Measurements from ENCODE around the gene KIRREL1.

The KIRREL1 gene

DNA sequence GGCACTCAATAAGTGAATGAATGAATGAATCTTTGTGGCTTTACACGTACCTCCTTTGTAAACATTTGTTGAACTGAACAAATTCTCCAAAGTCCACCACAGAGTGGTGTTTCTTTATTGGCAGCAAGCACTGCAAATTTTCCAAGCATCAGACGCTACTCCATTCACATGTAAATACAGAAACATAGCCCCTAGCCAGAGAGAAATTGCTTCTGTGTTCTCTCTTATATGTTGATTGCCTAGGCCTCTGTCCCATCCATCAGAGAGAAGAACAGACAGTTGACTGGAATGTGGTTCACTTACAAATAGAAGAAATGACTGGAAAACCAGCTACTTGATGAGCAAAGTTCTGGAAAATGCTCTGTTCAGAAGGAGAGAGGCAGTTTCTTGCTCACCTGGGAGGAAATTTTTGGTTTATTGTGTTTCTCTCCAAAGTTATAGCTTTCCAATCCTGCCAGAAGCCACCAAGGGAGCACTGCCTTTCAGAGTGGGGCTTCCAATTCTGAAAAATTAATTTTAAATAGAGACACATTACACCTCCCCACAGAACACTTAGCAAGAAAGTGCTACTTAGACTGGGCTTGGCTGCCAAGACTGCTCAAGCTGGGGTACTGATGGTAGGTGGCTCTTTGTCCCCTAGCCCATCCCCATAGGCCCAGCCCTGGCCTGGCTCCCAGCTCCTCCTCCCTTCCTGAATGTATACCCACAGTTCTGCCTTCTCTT, 18.1 kb upstream of the KIRREL1 start:
- TF ChIP-seq, protein P1, sequence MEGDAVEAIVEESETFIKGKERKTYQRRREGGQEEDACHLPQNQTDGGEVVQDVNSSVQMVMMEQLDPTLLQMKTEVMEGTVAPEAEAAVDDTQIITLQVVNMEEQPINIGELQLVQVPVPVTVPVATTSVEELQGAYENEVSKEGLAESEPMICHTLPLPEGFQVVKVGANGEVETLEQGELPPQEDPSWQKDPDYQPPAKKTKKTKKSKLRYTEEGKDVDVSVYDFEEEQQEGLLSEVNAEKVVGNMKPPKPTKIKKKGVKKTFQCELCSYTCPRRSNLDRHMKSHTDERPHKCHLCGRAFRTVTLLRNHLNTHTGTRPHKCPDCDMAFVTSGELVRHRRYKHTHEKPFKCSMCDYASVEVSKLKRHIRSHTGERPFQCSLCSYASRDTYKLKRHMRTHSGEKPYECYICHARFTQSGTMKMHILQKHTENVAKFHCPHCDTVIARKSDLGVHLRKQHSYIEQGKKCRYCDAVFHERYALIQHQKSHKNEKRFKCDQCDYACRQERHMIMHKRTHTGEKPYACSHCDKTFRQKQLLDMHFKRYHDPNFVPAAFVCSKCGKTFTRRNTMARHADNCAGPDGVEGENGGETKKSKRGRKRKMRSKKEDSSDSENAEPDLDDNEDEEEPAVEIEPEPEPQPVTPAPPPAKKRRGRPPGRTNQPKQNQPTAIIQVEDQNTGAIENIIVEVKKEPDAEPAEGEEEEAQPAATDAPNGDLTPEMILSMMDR (IDR thresholded peaks at IDR 0.05; ENCODE audit: low read depth, low read length), result no peak
- Histone ChIP-seq H3K27ac (no peak overlapping the region), H3K4me3 (ENCODE audit: low read depth, low read length) (no peak overlapping the region), H3K9me3 (ENCODE audit: severe bottlenecking) (peaks cover 7% of the 10 kb centered on the region), H3K36me3 (no peaks in the 10 kb centered on the region), H3K27me3 (ENCODE audit: insufficient read depth, low read depth, severe bottlenecking) (peaks cover 9% of the 10 kb centered on the region)
- DNase-seq, result no peak

DNA sequence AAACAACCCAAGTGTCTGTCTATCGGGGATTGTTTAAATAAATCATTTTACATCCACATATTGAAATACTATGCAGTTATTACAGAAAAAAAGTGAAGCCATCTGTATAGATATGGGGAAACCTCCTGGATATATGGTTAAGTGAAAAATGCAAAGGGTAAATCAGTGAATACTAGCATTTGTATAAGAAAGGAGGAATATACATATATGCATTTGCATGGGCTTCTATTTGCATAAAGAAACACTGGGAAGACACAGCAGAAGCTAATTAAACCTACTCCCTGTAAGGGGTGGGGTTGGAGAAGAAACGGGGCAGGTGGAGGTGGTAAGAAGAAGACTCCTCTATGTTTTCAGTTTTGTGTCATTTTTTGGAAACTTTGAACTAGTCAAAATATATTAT, 16.6 kb upstream of the KIRREL1 start:
- Histone ChIP-seq H3K4me3 (ENCODE audit: low read depth, low read length) (no peak overlapping the region), H3K27ac (no peak overlapping the region), H3K27me3 (ENCODE audit: insufficient read depth, low read depth, severe bottlenecking) (peaks cover 5% of the 10 kb centered on the region), H3K9me3 (ENCODE audit: severe bottlenecking) (no peaks in the 10 kb centered on the region), H3K36me3 (no peaks in the 10 kb centered on the region)
- DNase-seq, result no peak
- TF ChIP-seq, protein P1 (IDR thresholded peaks at IDR 0.05; ENCODE audit: low read depth, low read length), result no peak

DNA sequence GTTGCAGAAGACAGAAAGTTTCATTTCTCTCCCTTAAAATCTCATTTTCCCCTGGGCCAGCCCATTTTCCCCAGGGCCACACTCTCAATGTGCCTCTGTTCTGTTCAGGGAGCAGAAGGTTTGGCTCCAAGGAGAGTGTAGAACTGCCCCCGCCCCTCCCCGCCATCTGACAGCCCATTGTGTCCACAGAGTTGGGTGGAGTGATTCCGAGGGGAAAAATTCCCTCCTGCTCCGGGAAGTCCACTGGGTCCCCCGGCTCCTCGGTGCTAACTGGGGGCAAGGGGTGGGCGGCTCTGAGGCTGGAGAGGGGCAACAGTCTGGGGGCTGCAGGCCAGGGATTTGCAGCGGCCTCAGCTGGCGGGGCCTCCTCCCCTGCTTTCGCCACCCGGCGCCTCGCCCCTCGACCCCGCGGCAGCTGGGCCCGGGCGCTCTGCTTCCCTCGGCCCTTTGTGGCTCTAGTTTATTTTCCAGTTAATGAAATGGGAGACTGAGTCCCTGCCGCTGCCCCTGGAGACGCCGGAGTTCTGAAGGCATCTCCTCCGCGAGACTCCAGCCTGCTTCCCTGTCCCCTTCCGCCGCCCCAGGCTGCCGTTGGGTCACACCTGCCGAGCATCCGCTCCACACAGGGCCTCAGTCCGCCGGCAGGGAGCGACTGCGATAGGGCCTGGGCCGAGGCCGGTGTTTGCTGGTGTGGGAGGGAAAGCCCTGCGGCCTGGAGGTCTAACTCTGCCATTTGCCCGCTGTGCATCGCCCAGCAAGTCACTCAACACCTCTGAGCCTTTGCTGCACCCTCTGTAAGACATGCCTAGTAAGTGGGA, 14.7 kb upstream of the KIRREL1 start:
- Histone ChIP-seq H3K27me3 (ENCODE audit: insufficient read depth, low read depth, severe bottlenecking) (peaks cover 5% of the 10 kb centered on the region), H3K27ac (no peak overlapping the region), H3K4me3 (ENCODE audit: low read depth, low read length) (no peak overlapping the region), H3K36me3 (no peaks in the 10 kb centered on the region), H3K9me3 (ENCODE audit: severe bottlenecking) (no peaks in the 10 kb centered on the region)
- DNase-seq, result no peak
- TF ChIP-seq, protein P1 (IDR thresholded peaks at IDR 0.05; ENCODE audit: low read depth, low read length), result no peak

DNA sequence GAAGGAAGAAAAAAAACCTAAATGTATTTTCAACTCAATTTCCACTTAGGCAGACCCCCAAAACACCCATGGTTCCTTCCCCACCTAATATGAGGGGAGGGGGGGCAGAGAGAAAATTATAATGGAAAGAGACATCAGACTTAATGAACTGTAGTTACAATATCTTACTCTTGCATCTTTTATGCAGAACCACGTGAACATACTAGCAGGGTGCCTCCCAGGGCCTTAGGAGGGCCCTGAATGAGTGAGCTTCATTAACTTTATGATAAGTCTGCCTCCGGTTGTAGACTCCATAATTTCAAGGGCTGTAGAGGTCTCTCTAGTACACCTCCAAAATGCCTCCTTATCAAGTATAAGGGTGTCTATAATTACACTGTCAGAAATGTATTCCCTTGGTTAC, 11.3 kb upstream of the KIRREL1 start:
- H3K27ac ChIP-seq, result no peak overlapping the region
- no peak for DNase-seq
- H3K36me3 ChIP-seq, result no peaks in the 10 kb centered on the region
- TF ChIP-seq, protein P1 (IDR thresholded peaks at IDR 0.05; ENCODE audit: low read depth, low read length), result no peak
- no peak overlapping the region for H3K4me3 ChIP-seq (ENCODE audit: low read depth, low read length)
- no peaks in the 10 kb centered on the region for H3K9me3 ChIP-seq (ENCODE audit: severe bottlenecking)
- H3K27me3 ChIP-seq (ENCODE audit: insufficient read depth, low read depth, severe bottlenecking), result no peaks in the 10 kb centered on the region

DNA sequence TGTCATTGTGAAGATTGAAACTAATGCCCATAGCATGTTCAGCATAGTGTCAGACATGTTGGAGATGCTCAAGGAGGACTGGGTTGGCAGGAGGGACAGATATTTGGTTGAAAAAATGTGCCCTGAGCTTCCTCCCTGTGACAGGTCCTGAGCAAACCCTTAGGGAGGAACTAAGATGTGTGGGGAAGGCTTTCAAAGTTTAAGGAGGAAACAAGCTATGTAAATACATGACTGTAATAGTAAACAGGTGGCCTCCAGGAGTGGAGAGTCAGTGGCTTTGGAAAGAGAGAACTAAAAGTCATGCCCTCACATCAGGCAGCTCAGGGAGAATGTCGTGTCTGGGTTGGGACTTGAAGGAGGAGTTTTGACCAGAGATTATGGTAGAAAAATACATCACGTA, 9.7 kb upstream of the KIRREL1 start:
- H3K4me3 ChIP-seq (ENCODE audit: low read depth, low read length), result no peak overlapping the region
- no peaks in the 10 kb centered on the region for H3K36me3 ChIP-seq
- no peak for DNase-seq
- H3K27me3 ChIP-seq (ENCODE audit: insufficient read depth, low read depth, severe bottlenecking), result no peaks in the 10 kb centered on the region
- TF ChIP-seq, protein P1 (IDR thresholded peaks at IDR 0.05; ENCODE audit: low read depth, low read length), result no peak
- no peak overlapping the region for H3K27ac ChIP-seq
- no peaks in the 10 kb centered on the region for H3K9me3 ChIP-seq (ENCODE audit: severe bottlenecking)

All from WERI-Rb-1 (cell line).